GM19023 (cell line): ENCODE data around the gene POU3F3.

Experiments used
- ATAC-seq: cut with Tn5 transposase; IDR thresholded peaks from one replicate; pipeline ENCODE4 v1.9.1; 2021; ENCODE audit warnings: mild to moderate bottlenecking, moderate library complexity; ENCODE audit not compliant: unreplicated experiment

Gene POU3F3

GRCh38 chr2:104872866-104873688 lies 19.2 kb downstream of the POU3F3 start:
- ATAC-seq, result peak; percentile 94

GRCh38 chr2:104873689-104874054 lies 19.8 kb downstream of the POU3F3 start:
- no peak for ATAC-seq

- ATAC-seq, result no peak
Measured at GRCh38 chr2:104874230-104874629, 20.3 kb downstream of the POU3F3 start.

- ATAC-seq, result no peak
Measured at GRCh38 chr2:104875262-104875661, 21.3 kb downstream of the POU3F3 start.

- no peak for ATAC-seq
Measured at GRCh38 chr2:104876606-104877570, 23.0 kb downstream of the POU3F3 start.

- ATAC-seq, result no peak
Measured at GRCh38 chr2:104878863-104879512, 25.1 kb downstream of the POU3F3 start.

- ATAC-seq, result no peak
Measured at GRCh38 chr2:104880076-104880475, 26.2 kb downstream of the POU3F3 start.

GRCh38 chr2:104883357-104883756 lies 29.4 kb downstream of the POU3F3 start:
- ATAC-seq, result no peak

GRCh38 chr2:104885119-104885782 lies 31.3 kb downstream of the POU3F3 start:
- ATAC-seq, result no peak

- ATAC-seq, result no peak
Measured at GRCh38 chr2:104887676-104888075, 33.8 kb downstream of the POU3F3 start.

- ATAC-seq, result no peak
Measured at GRCh38 chr2:104888489-104889258, 34.8 kb downstream of the POU3F3 start.

GRCh38 chr2:104889291-104889959 lies 35.5 kb downstream of the POU3F3 start:
- no peak for ATAC-seq

- no peak for ATAC-seq
Measured at GRCh38 chr2:104889960-104890684, 36.2 kb downstream of the POU3F3 start.

GRCh38 chr2:104890685-104891069 lies 36.8 kb downstream of the POU3F3 start:
- ATAC-seq, result no peak

GRCh38 chr2:104891145-104891544 lies 37.2 kb downstream of the POU3F3 start:
- ATAC-seq, result no peak

GRCh38 chr2:104896446-104896845 lies 42.5 kb downstream of the POU3F3 start:
- ATAC-seq, result no peak

GRCh38 chr2:104897515-104898184 lies 43.7 kb downstream of the POU3F3 start:
- ATAC-seq, result no peak

- no peak for ATAC-seq
Measured at GRCh38 chr2:104900608-104901007, 46.7 kb downstream of the POU3F3 start.
